Esophagus squamous epithelium (tissue), 4 donors: ENCODE results near the gene THSD7B.
"Not testable (repeated sequence)": the region's sequence is repeated elsewhere in the genome, so short reads cannot be mapped to it uniquely, and the experiment has no call there.

ENCODE experiments used
- POLR2A ChIP-seq, 4 donors: fragments of 450-650 bp; IDR thresholded peaks; one replicate each; pipeline ENCODE4 v1.6.1; 2017; ENCODE audit warnings: antibody characterized with exemption in 4 of 4, mild to moderate bottlenecking in 4 of 4, moderate library complexity in 3 of 4
- TF ChIP-seq, protein P1 (sequence below), 6 experiments: fragments of 450-650 bp in 4 of 6; fragments of 200-600 bp in 2 of 6; sonication (generic) in 2 of 6; IDR thresholded peaks; one replicate each; pipeline ENCODE4 v1.5.1; 2016 to 2019; ENCODE audit warnings: antibody characterized with exemption in 6 of 6, mild to moderate bottlenecking in 4 of 6, moderate library complexity in 4 of 6

DNA sequence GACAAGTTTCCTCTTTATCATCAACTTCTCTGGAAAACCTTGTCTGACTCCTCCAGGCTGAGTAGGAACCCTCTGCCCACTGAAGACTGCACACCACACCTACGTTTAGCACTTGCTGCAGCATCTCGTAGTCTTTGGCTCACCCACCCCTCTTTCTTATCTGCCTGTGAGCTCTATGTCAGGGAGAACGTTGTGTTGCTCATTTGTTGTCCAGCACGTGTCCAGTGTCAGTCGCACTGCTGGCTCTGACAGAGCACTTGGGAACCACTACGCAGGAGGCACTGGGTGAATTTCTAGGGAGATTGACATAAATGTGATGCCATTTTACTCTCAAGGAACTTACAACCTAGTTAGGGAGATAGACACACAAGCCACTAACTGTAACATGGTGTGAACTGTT is 216.3 kb downstream of the THSD7B start:
- TF ChIP-seq, protein P1, sequence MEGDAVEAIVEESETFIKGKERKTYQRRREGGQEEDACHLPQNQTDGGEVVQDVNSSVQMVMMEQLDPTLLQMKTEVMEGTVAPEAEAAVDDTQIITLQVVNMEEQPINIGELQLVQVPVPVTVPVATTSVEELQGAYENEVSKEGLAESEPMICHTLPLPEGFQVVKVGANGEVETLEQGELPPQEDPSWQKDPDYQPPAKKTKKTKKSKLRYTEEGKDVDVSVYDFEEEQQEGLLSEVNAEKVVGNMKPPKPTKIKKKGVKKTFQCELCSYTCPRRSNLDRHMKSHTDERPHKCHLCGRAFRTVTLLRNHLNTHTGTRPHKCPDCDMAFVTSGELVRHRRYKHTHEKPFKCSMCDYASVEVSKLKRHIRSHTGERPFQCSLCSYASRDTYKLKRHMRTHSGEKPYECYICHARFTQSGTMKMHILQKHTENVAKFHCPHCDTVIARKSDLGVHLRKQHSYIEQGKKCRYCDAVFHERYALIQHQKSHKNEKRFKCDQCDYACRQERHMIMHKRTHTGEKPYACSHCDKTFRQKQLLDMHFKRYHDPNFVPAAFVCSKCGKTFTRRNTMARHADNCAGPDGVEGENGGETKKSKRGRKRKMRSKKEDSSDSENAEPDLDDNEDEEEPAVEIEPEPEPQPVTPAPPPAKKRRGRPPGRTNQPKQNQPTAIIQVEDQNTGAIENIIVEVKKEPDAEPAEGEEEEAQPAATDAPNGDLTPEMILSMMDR (IDR thresholded peaks at IDR 0.05): not testable (repeated sequence)
- TF ChIP-seq POLR2A (IDR thresholded peaks at IDR 0.05): not testable (repeated sequence)
